GM23338 (cell line): ENCODE results near the gene GCA.

Experiments used
- CREB1 ChIP-seq: fragments of 250-450 bp; sonication (Bioruptor Pico); IDR thresholded peaks from 2 replicates; pipeline ENCODE4 v1.5.0; 2020; ENCODE audit warnings: low read depth, mild to moderate bottlenecking, moderate library complexity
- CTCF ChIP-seq, 2 experiments: fragments of 200-600 bp in 1 of 2; sonication (generic) in 1 of 2; conservative IDR thresholded peaks; 2 replicates each; pipeline versions ENCODE4 v1.5.1 to v1.6.1; 2016 to 2017; ENCODE audit warnings: antibody characterized with exemption in 2 of 2, low read depth in 2 of 2, mild to moderate bottlenecking in 2 of 2, moderate library complexity in 1 of 2
- EZH2phosphoT487 ChIP-seq: fragments of 200-600 bp; sonication (generic); IDR thresholded peaks from one replicate; pipeline ENCODE4 v1.8.1; 2018; ENCODE audit warnings: antibody characterized with exemption; ENCODE audit not compliant: unreplicated experiment
- POLR2AphosphoS5 ChIP-seq: IDR thresholded peaks from 2 replicates; pipeline ENCODE4 v1.6.1; 2016; ENCODE audit warnings: antibody characterized with exemption, low read depth
- REST ChIP-seq: IDR thresholded peaks from one replicate; pipeline ENCODE4 v1.6.1; 2018; ENCODE audit warnings: antibody characterized with exemption; ENCODE audit not compliant: unreplicated experiment
- ZNF331 ChIP-seq: fragments of 250-450 bp; sonication (Bioruptor Pico); IDR thresholded peaks from 2 replicates; pipeline ENCODE4 v1.5.0; 2020; ENCODE audit warnings: low read depth, mild to moderate bottlenecking, moderate library complexity
- TF ChIP-seq, protein P1 (sequence below): fragments of 250-450 bp; sonication (Bioruptor Pico); IDR thresholded peaks from 2 replicates; pipeline ENCODE4 v1.5.0; 2020; ENCODE audit warnings: mild to moderate bottlenecking, moderate library complexity

DNA sequence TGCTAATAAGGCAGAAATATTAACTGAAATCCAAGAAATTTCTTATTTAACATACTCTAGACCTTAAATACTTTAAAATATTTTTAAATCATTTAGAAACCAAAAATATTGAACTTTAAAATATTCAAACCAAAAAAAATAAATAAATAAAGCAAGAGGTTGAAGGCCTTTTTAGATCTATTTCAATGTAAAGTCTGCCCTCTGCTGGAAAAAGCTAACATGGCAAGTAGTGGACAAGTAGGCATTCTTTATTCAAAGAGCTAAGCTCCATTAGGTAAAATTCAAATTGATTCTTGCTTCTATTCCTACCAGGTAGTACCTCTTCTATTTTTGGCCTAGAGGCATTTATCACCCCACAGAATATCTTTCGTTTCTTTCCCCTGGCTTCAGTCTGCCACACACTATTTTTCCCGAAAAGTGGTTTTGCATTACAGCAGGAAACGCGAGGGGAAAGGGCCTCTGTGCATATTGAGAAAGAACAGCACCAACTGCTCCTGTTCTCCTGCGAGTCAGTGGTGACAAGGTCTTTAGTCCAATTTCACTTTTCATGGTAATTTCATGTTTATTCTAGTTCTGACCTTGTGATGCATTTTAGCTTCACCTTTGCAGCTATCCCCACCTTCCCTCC is 45.9 kb upstream of the GCA start:
- peak; percentile 75 to 85 for TF ChIP-seq CTCF (conservative IDR thresholded peaks at IDR 0.05; ENCODE audit: low read depth in 2 of 2)
- TF ChIP-seq CREB1 (CRISPR knock-in tag) = no peak
- no peak for TF ChIP-seq REST
- no peak for TF ChIP-seq POLR2AphosphoS5
- no peak for TF ChIP-seq EZH2phosphoT487
- TF ChIP-seq, protein P1, sequence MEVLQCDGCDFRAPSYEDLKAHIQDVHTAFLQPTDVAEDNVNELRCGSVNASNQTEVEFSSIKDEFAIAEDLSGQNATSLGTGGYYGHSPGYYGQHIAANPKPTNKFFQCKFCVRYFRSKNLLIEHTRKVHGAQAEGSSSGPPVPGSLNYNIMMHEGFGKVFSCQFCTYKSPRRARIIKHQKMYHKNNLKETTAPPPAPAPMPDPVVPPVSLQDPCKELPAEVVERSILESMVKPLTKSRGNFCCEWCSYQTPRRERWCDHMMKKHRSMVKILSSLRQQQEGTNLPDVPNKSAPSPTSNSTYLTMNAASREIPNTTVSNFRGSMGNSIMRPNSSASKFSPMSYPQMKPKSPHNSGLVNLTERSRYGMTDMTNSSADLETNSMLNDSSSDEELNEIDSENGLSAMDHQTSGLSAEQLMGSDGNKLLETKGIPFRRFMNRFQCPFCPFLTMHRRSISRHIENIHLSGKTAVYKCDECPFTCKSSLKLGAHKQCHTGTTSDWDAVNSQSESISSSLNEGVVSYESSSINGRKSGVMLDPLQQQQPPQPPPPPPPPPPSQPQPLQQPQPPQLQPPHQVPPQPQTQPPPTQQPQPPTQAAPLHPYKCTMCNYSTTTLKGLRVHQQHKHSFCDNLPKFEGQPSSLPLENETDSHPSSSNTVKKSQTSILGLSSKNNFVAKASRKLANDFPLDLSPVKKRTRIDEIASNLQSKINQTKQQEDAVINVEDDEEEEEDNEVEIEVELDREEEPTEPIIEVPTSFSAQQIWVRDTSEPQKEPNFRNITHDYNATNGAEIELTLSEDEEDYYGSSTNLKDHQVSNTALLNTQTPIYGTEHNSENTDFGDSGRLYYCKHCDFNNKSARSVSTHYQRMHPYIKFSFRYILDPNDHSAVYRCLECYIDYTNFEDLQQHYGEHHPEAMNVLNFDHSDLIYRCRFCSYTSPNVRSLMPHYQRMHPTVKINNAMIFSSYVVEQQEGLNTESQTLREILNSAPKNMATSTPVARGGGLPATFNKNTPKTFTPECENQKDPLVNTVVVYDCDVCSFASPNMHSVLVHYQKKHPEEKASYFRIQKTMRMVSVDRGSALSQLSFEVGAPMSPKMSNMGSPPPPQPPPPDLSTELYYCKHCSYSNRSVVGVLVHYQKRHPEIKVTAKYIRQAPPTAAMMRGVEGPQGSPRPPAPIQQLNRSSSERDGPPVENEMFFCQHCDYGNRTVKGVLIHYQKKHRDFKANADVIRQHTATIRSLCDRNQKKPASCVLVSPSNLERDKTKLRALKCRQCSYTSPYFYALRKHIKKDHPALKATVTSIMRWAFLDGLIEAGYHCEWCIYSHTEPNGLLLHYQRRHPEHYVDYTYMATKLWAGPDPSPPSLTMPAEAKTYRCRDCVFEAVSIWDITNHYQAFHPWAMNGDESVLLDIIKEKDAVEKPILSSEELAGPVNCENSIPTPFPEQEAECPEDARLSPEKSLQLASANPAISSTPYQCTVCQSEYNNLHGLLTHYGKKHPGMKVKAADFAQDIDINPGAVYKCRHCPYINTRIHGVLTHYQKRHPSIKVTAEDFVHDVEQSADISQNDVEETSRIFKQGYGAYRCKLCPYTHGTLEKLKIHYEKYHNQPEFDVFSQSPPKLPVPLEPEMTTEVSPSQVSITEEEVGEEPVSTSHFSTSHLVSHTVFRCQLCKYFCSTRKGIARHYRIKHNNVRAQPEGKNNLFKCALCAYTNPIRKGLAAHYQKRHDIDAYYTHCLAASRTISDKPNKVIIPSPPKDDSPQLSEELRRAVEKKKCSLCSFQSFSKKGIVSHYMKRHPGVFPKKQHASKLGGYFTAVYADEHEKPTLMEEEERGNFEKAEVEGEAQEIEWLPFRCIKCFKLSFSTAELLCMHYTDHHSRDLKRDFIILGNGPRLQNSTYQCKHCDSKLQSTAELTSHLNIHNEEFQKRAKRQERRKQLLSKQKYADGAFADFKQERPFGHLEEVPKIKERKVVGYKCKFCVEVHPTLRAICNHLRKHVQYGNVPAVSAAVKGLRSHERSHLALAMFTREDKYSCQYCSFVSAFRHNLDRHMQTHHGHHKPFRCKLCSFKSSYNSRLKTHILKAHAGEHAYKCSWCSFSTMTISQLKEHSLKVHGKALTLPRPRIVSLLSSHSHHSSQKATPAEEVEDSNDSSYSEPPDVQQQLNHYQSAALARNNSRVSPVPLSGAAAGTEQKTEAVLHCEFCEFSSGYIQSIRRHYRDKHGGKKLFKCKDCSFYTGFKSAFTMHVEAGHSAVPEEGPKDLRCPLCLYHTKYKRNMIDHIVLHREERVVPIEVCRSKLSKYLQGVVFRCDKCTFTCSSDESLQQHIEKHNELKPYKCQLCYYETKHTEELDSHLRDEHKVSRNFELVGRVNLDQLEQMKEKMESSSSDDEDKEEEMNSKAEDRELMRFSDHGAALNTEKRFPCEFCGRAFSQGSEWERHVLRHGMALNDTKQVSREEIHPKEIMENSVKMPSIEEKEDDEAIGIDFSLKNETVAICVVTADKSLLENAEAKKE = no peak
- no peak for TF ChIP-seq ZNF331 (CRISPR knock-in tag)
